Subcutaneous adipose tissue (tissue), 4 donors: Measurements from ENCODE around the gene UGT1A10. TPM values are rescaled to one million over a fixed set of nuclear protein-coding genes. Genes with fewer than 3 reads are reported as not detected.

Experiments used
- total RNA-seq, 4 donors: library from RNA; depleted of rRNA; stranded (reverse); fragments of >200 nt; gene quantifications; one replicate each; pipeline ENCODE4 v1.1.0, GENCODE V29; 2016
- TF ChIP-seq, protein P1 (sequence below): fragments of 450-650 bp; IDR thresholded peaks from one replicate; pipeline ENCODE4 v1.5.1; 2016; ENCODE audit warnings: low read depth, mild to moderate bottlenecking, control low read depth, antibody characterized with exemption, moderate library complexity

Gene UGT1A10
- total RNA-seq, 4 donors from 2014 or later = not detected

DNA sequence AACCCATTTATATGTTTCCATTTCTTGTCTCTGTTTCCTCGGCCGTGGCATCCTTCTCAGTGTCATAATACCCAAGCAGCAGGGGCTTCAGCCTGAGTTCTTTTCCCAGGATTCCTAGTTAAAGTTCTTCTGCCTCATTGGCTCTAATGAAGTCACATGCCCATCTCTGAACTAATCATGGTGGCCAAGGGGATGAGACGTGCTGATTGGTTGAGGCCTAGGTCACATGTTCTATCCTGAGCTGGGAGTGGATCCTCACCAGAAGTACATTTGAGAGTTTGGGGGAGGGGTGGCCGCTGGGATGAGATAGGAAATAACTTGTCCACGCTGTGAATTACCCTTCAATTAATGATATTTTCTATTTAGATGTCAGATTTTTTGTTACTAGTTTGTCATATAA, 72.7 kb downstream of the UGT1A10 start:
- TF ChIP-seq, protein P1, sequence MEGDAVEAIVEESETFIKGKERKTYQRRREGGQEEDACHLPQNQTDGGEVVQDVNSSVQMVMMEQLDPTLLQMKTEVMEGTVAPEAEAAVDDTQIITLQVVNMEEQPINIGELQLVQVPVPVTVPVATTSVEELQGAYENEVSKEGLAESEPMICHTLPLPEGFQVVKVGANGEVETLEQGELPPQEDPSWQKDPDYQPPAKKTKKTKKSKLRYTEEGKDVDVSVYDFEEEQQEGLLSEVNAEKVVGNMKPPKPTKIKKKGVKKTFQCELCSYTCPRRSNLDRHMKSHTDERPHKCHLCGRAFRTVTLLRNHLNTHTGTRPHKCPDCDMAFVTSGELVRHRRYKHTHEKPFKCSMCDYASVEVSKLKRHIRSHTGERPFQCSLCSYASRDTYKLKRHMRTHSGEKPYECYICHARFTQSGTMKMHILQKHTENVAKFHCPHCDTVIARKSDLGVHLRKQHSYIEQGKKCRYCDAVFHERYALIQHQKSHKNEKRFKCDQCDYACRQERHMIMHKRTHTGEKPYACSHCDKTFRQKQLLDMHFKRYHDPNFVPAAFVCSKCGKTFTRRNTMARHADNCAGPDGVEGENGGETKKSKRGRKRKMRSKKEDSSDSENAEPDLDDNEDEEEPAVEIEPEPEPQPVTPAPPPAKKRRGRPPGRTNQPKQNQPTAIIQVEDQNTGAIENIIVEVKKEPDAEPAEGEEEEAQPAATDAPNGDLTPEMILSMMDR = no peak

DNA sequence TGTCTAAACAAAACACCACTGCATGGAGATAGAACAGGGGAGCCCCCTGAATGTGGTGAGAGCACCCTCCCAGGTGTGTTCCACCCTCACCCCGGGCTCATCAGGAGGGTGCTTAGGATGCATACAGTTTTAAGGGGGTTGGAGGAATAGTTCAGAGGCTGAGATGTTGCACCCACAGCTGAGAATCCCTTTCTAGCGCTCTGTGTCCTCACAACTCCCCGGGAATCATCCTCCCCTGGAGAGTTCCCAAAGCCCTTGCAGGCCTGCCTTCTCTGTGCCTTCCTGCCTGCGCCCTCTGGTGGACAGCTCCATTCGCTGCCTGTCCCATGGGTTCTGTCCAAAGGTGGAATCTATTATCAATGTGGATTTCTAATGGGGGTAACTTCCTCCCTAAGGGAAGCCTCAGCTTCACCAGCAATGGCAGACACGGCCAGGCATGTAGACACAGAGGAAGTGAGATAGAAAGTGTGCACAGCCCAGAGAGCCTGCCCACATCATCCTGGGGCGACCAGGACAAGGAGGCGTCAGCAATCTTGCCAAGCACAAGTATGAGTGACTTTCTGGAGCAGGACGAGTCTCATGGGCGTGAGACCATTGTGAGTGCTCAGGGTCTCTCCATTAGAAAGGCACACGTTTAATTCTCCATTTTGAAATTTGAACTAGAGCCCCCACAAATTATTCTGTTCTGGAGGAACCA, 75.2 kb downstream of the UGT1A10 start:
- TF ChIP-seq, protein P1 = no peak

DNA sequence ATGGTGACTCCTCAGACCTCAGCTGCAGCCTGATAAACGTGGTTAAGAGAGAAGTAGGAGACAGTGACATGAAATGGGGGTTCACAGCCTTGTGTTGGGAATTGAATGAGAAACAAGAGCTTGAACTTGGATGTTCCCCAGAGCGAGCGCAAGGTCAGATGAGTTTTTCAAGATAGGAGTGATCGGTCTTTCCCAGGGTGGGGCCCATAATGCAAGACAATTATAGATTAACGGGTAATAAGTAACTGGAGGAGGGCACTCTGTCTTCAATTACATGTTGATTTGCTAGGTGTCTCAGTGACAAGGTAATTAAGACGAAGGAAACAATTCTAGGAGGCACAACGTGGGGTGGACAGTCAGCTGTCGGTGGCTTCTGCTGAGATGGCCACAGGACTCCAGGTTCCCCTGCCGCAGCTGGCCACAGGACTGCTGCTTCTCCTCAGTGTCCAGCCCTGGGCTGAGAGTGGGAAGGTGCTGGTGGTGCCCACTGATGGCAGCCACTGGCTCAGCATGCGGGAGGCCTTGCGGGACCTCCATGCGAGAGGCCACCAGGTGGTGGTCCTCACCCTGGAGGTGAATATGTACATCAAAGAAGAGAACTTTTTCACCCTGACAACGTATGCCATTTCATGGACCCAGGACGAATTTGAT, 76.5 kb downstream of the UGT1A10 start, which contains the start of gene UGT1A5:
Gene UGT1A5, plus strand, starts transcription at position 297 of the 651 bp plus-strand sequence. Its CDS starts 85 bp downstream, at position 382.
- TF ChIP-seq, protein P1 = no peak

DNA sequence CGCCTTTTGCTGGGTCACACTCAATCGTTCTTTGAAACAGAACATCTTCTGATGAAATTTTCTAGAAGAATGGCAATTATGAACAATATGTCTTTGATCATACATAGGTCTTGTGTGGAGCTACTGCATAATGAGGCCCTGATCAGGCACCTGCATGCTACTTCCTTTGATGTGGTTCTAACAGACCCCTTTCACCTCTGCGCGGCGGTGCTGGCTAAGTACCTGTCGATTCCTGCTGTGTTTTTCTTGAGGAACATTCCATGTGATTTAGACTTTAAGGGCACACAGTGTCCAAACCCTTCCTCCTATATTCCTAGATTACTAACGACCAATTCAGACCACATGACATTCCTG, 77.0 kb downstream of the UGT1A10 start:
- TF ChIP-seq, protein P1 = no peak

DNA sequence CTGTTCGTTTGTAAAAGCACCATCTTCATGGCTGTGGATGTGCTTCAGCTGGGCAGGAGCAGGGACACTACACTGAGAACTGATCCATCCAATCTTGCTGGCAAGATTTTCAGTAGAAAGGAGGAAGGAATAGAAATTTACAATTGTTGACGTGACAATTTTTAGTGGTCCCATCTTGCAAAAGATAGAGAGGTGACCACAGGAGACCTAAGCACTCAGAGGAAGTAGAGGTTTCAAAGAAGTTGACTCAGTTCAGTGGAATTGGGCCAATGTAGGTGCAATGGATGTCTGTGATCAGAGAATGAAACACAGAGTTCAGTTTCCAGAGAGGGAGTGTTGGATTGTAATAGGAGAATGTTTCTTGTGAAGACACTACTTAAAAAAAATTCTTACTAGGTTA, 77.9 kb downstream of the UGT1A10 start:
- TF ChIP-seq, protein P1 = no peak

DNA sequence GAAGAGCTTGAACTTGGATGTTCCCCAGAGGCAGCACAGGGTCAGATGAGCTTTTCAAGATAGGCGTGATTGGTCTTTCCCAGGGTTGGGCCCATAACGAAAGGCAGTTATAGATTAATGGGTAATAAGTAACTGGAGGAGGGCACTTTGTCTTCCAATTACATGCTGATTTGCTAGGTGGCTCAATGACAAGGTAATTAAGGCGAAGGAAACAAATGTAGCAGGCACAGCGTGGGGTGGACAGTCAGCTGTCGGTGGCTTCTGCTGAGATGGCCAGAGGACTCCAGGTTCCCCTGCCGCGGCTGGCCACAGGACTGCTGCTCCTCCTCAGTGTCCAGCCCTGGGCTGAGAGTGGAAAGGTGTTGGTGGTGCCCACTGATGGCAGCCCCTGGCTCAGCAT, 82.3 kb downstream of the UGT1A10 start, which contains the start of gene UGT1A4:
Gene UGT1A4, plus strand, starts transcription at position 185 of the 400 bp plus-strand sequence. Its CDS starts 85 bp downstream, at position 270.
- TF ChIP-seq, protein P1 = no peak

DNA sequence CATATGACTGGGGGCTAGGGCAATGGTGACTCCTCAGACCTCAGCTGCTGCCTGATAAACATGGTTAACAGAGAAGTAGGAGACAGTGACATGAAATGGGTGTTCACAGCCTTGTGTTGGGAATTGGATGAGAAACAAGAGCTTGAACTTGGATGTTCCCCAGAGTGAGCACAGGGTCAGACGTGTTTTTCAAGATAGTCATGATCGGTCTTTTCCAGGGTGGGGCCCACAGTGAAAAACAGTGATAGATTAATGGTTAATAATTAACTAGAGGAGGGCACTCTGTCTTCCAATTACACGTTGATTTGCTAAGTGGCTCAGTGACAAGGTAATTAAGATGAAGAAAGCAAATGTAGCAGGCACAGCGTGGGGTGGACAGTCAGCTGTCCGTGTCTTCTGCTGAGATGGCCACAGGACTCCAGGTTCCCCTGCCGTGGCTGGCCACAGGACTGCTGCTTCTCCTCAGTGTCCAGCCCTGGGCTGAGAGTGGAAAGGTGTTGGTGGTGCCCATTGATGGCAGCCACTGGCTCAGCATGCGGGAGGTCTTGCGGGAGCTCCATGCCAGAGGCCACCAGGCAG, 92.6 kb downstream of the UGT1A10 start, which contains the start of gene UGT1A3:
Gene UGT1A3, plus strand, starts transcription at position 320 of the 579 bp plus-strand sequence. Its CDS starts 85 bp downstream, at position 405.
- TF ChIP-seq, protein P1 = no peak
